Effector memory CD8-positive, alpha-beta T cell (primary cell): Measurements from ENCODE around the gene KRTAP13-2.

Experiments
- ATAC-seq: fragments of 150-1000 bp; cut with Tn5 transposase; replicated peaks from 2 replicates; pipeline ENCODE4 v1.10.0; 2021; ENCODE audit warnings: mild to moderate bottlenecking, moderate library complexity
- DNase-seq, 3 experiments: peaks; one replicate each; pipeline ENCODE4 v3.0.0; 2021
- H3K27ac Mint-ChIP-seq, 2 donors: one replicate each; pipeline ENCODE4 v1.8.0; 2022; ENCODE audit warnings: mild to moderate bottlenecking in 2 of 2, mixed read lengths in 2 of 2, moderate library complexity in 2 of 2
- H3K27me3 Mint-ChIP-seq, 2 donors: one replicate each; pipeline ENCODE4 v1.8.0; 2022; ENCODE audit warnings: mixed read lengths in 2 of 2
- H3K36me3 Mint-ChIP-seq: one replicate; pipeline ENCODE4 v1.8.0; 2022; ENCODE audit warnings: mild to moderate bottlenecking, moderate library complexity, mixed read lengths; ENCODE audit not compliant: insufficient read depth
- H3K4me1 Mint-ChIP-seq, 2 donors: one replicate each; pipeline ENCODE4 v1.8.0; 2022; ENCODE audit warnings: low read depth in 2 of 2, mixed read lengths in 2 of 2
- H3K4me3 Mint-ChIP-seq, 2 donors: one replicate each; pipeline ENCODE4 v1.8.0; 2022; ENCODE audit warnings: mild to moderate bottlenecking in 2 of 2, mixed read lengths in 2 of 2, moderate library complexity in 2 of 2
- H3K9me3 Mint-ChIP-seq, 2 donors: one replicate each; pipeline ENCODE4 v1.8.0; 2022; ENCODE audit warnings: mixed read lengths in 2 of 2
- total RNA-seq, 9 experiments: gene quantifications; one replicate each; lab custom pipeline; 2026; lab: John Stamatoyannopoulos, UW

KRTAP13-2 gene, protein sequence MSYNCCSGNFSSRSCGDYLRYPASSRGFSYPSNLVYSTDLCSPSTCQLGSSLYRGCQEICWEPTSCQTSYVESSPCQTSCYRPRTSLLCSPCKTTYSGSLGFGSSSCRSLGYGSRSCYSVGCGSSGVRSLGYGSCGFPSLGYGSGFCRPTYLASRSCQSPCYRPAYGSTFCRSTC
- total RNA-seq = 0 reads per million in 9 experiments

DNA sequence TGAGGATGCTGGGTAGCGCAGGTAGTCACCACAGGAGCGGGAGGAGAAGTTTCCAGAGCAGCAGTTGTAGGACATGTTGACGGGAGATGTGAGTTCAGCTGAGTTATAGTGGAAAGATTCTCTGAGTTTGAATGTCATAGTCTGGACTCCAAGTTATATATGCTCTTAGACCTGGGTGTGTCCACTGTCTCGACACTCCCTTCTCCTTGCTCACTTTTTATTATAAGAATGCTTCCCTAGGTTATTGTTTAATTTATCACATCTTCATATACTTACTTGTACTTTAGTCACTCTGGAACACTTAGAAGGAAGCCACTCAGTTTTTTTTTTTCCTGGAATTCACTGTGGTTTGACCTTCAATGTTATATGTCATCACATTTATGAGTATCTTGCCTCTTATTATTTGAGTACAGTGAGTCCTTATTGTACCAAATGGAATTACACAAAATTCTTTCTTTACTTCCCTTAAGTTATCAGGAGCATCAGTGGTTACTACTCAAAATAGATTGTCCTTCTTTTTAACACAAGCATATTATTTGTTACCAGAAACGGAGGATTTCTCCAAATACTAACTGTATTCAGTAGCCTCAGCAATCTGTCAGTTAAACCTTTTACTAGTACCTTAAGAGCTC is at the start of gene KRTAP13-2:
KRTAP13-2 (minus strand) TSS at position 133 of the 632 bp plus-strand sequence; CDS start at position 75, 58 bp downstream.
- H3K4me3 Mint-ChIP-seq = no peak within 1 kb of the TSS
- H3K27ac Mint-ChIP-seq = no peak within 1 kb of the TSS
- no peaks in the 10 kb centered on the region for H3K36me3 Mint-ChIP-seq
- H3K4me1 Mint-ChIP-seq = no peaks in the 10 kb centered on the region
- H3K9me3 Mint-ChIP-seq = peaks cover 0 to 11% of the 10 kb centered on the region in 2 donors
- DNase-seq (no peak), ATAC-seq (no peak)
- no peaks in the 10 kb centered on the region for H3K27me3 Mint-ChIP-seq

DNA sequence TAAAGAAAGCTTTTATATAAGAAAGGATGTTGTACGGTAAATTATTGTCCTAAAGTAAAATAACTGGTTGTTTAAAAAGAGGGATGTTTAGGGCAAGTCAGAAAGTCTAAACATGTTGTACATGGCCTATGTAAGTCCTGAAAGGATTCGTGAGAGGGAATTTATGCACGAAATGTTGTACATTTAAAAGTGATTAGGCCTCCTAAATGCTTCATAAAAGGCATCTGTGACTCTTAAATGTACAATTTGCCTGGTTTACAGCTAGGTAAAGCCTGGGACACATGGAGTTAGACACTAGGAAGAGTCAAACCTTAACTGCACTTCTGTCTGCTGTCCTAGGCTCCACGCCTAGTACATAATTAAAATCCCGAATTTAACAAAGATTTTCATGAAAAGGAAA is 43.9 kb upstream of the KRTAP13-2 start:
- H3K27me3 Mint-ChIP-seq = no peaks in the 10 kb centered on the region
- H3K4me1 Mint-ChIP-seq = no peaks in the 10 kb centered on the region
- H3K4me3 Mint-ChIP-seq = no peak overlapping the region
- no peak for ATAC-seq
- peaks cover 0 to 2% of the 10 kb centered on the region in 2 donors for H3K9me3 Mint-ChIP-seq
- no peak for DNase-seq
- no peaks in the 10 kb centered on the region for H3K36me3 Mint-ChIP-seq
- no peak overlapping the region for H3K27ac Mint-ChIP-seq

DNA sequence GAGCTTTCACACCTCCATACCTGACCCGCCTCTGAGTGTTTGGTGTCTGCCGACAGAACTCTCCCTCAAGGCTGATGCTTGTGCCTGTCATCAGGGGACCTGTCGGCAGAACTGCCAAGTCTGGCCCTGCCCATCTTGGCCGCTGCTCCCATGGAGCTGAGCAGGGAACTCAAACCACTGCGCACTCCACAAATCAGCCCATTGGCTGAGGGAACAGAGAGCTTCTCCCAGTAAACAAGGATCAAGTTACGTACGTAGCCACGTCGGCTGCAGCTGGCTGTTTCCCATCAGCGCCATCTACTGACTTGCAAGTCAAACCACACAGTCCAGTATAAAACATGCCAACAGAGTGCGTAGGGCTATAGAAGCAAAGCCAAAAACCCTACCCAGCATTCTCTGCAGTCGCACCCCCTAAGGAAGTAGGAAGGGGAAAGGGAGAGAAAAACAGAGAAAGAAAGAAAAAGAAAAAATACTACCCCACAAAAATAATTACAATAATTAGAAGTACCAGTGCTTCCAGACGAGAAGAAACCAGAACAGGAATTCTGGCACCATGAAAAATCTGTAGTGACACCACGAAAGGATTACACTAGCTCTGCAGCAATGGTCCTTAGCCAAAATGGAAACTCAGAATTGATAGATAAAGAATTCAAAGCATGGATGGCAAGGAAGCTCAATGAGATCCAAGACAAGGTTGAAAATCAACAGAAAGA is 36.9 kb upstream of the KRTAP13-2 start:
- ATAC-seq (no peak), DNase-seq (no peak)
- no peaks in the 10 kb centered on the region for H3K27me3 Mint-ChIP-seq
- no peaks in the 10 kb centered on the region for H3K4me1 Mint-ChIP-seq
- H3K27ac Mint-ChIP-seq = no peak overlapping the region
- no peaks in the 10 kb centered on the region for H3K36me3 Mint-ChIP-seq
- H3K4me3 Mint-ChIP-seq = no peak overlapping the region
- H3K9me3 Mint-ChIP-seq = peaks cover 5 to 14% of the 10 kb centered on the region in 2 donors

DNA sequence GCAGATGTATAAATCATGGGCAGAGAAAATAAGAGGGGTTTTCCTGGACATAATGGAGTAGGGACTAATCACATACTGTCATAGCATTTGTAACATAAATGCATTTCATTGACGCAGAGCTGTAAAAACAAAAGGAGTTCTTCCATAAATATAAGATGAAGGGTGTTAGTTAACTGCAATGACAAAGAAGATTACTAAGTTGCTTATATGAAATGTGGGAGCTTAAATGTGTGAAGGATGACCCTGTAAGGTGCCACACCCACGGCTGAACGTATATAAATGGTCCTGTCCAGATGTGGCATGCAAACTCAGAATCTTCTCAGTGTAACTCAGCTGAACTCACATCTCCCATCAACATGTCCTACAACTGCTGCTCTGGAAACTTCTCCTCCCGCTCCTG is 23.7 kb upstream of the KRTAP13-2 start, which contains the start of gene KRTAP13-1:
KRTAP13-1 (plus strand) TSS at position 301 of the 400 bp plus-strand sequence; CDS start at position 357, 56 bp downstream.
- ATAC-seq (no peak), DNase-seq (no peak)
- Mint-ChIP-seq H3K9me3 (peaks cover 2 to 7% of the 10 kb centered on the region in 2 donors), H3K4me1 (no peaks in the 10 kb centered on the region), H3K36me3 (no peaks in the 10 kb centered on the region), H3K27ac (no peak within 1 kb of the TSS), H3K27me3 (no peaks in the 10 kb centered on the region), H3K4me3 (no peak within 1 kb of the TSS)

DNA sequence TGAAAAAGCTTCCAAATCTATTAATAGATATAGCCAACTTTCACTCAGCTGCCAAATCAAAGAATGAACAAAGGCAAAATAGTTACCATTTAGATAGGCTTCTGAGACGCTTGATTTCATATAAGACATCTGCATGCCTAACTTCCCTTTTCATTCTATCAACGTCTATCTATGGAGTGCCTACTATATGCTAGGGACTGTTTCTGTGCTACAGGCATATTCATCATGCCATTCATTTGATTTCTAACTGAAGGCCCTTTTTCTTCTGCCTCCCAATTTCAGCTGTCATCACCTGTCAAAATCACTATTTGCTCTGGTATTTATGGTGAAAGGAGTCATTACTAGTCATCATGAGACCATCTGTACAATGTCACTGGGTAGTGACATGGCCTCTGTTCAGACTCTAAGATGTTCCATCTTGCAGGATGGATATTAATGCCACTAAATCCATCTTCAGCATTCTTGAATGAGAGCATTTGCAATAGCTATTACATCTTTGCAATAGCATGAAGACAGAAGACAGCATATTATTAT is 19.5 kb upstream of the KRTAP13-2 start:
- Mint-ChIP-seq H3K4me3 (no peak overlapping the region), H3K27ac (no peak overlapping the region), H3K9me3 (peaks cover 10 to 11% of the 10 kb centered on the region in 2 donors), H3K36me3 (no peaks in the 10 kb centered on the region), H3K4me1 (no peaks in the 10 kb centered on the region), H3K27me3 (no peaks in the 10 kb centered on the region)
- DNase-seq = no peak
- ATAC-seq = no peak

DNA sequence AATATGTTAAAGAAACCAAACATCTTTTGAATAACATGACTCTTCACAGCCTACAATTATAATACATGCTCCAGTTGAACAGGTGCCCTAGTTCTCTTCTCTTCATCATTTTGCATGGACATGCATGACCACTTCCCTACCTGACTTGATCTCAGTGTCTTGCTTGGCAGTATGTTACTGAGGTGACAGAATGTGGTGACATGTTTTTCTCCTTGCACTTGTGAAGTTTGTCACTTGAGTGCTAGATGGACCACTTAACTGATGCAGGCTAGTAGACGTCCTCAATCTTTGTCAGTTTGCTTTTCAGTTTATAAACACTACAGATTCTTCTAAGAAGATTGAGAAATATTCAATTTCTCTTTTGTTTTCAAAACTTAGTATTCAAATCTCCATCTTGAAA is 10.1 kb upstream of the KRTAP13-2 start:
- Mint-ChIP-seq H3K27me3 (no peaks in the 10 kb centered on the region), H3K27ac (no peak overlapping the region), H3K4me3 (no peak overlapping the region), H3K36me3 (no peaks in the 10 kb centered on the region), H3K9me3 (peaks cover 7 to 8% of the 10 kb centered on the region in 2 donors), H3K4me1 (no peaks in the 10 kb centered on the region)
- no peak for ATAC-seq
- no peak for DNase-seq

DNA sequence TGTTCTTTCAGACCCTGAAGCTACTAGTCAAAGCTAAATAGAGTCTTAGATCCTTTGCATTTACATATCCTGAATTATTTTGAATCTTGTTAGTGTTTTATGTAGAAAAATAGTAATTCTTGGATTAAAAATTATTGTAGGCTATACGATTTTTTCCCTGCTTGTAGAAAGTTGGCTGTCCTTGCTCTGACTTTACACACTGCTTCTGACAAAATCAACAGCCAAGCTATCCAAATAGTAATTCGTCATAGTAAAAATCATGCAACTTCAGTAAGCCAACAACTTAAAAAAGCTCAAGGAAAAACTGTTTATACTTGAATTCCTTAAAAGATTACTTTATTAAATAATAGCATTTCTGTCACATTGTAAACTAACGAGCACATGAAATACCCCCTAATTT is 16.2 kb downstream of the KRTAP13-2 start:
- no peaks in the 10 kb centered on the region for H3K27me3 Mint-ChIP-seq
- H3K36me3 Mint-ChIP-seq = no peaks in the 10 kb centered on the region
- H3K4me1 Mint-ChIP-seq = no peaks in the 10 kb centered on the region
- ATAC-seq (no peak), DNase-seq (no peak)
- H3K9me3 Mint-ChIP-seq = peaks cover 0 to 5% of the 10 kb centered on the region in 2 donors
- no peak overlapping the region for H3K27ac Mint-ChIP-seq
- H3K4me3 Mint-ChIP-seq = no peak overlapping the region

DNA sequence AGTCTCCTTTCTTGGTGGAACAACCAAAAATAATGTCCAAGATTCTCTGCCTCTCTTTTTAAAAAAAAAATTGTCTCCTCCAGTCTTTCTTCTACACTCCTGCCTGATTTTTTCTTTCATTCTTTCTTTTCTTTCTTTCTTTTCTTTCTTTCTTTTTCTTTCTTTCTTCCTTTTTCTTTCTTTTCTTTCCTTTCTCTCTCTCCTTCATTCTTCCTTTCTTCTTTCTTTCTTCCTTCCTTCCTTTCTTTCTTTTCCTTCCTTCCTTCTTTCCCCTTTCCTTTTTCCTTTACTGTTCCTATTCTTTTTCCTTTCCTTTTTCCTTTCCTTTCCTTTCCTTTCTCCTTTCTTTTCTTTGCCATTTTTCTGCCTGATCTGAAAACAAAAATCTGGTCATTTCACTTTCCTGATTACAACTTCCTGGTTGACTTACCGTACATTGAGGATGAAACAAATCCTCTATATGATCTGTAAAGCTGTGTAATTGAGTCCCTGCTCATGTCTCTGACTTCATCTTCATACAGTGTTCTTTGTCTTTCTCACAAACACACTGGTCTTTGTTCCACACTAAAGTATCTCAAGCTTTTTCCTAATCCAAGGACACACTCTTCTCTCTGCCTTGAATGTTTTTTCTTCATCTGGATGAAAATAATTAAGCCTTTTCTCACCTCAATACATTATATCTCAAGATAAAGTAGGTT is 17.6 kb downstream of the KRTAP13-2 start:
- H3K4me1 Mint-ChIP-seq = no peaks in the 10 kb centered on the region
- DNase-seq (no peak), ATAC-seq (no peak)
- H3K4me3 Mint-ChIP-seq = no peak overlapping the region
- H3K9me3 Mint-ChIP-seq = peaks cover 0 to 5% of the 10 kb centered on the region in 2 donors
- H3K27me3 Mint-ChIP-seq = no peaks in the 10 kb centered on the region
- no peak overlapping the region for H3K27ac Mint-ChIP-seq
- H3K36me3 Mint-ChIP-seq = no peaks in the 10 kb centered on the region

DNA sequence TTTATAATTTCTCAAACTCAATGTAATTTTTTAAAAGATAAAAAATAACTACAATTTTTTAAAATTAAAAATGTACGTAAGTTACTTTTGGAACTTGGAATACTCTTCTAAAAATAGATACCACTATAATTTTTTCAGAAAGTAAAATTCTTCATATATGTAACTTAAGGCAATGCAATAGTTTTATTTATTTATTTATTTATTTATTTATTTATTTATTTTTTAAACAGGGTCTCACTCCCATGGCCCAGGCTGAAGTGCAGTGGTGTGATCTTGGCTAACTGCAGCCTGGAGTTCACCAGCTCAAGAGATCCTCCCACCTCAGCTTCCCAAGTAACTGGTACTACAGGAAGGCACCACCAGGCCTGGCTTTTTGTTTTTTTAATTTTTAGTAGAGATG is 20.5 kb downstream of the KRTAP13-2 start:
- no peak overlapping the region for H3K27ac Mint-ChIP-seq
- H3K27me3 Mint-ChIP-seq = no peaks in the 10 kb centered on the region
- peaks cover 0 to 4% of the 10 kb centered on the region in 2 donors for H3K9me3 Mint-ChIP-seq
- H3K36me3 Mint-ChIP-seq = peaks cover 3% of the 10 kb centered on the region
- H3K4me3 Mint-ChIP-seq = no peak overlapping the region
- ATAC-seq = no peak
- H3K4me1 Mint-ChIP-seq = no peaks in the 10 kb centered on the region
- no peak for DNase-seq

DNA sequence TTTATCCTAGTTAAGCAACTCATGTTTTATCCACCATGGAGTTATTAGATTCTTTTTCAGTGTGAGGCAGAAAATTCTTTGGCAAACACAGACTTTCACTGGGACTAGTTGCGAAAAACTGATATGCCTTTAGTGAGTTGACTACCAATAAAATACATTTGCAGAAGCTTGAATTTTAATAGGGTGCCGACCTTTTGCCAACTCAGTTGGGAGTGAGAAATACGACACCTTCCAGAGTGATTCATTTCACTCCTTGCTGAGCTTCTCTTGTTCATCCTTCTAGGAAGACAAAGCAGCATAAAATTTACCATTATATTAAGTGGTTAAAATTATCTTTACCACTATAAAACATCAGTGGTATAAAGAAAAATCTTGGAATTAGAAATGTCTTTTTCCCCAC is 22.5 kb downstream of the KRTAP13-2 start:
- no peak overlapping the region for H3K27ac Mint-ChIP-seq
- DNase-seq (no peak), ATAC-seq (no peak)
- H3K4me1 Mint-ChIP-seq = no peaks in the 10 kb centered on the region
- H3K9me3 Mint-ChIP-seq = peaks cover 0 to 3% of the 10 kb centered on the region in 2 donors
- H3K4me3 Mint-ChIP-seq = no peak overlapping the region
- peaks cover 3% of the 10 kb centered on the region for H3K36me3 Mint-ChIP-seq
- H3K27me3 Mint-ChIP-seq = no peaks in the 10 kb centered on the region

DNA sequence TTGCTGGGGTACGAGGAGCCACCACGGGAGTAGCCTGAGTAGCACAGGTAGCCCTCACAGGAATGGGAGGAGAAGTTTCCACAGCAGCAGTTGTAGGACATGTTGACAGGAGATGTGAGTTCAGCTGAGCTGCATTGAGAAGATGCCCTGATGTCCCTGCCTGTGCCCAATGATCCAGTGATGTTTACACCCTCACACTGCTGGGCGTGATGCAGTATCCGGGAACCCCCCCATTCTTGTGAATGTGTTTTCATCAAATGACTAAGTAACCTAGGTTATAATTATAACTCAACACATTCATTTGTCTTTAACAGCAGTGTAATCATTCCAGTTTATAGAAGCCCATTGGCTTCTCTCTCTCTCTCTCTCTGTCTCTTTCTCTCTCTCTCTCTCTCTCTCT is 23.6 kb downstream of the KRTAP13-2 start, which contains the start of gene KRTAP23-1:
KRTAP23-1 (minus strand) TSS at position 101 of the 400 bp plus-strand sequence; CDS start at position 101, 0 bp downstream.
- Mint-ChIP-seq H3K27ac (no peak within 1 kb of the TSS), H3K27me3 (no peaks in the 10 kb centered on the region), H3K9me3 (peaks cover 0 to 2% of the 10 kb centered on the region in 2 donors), H3K4me1 (no peaks in the 10 kb centered on the region), H3K36me3 (peaks cover 3% of the 10 kb centered on the region), H3K4me3 (no peak within 1 kb of the TSS)
- ATAC-seq (no peak), DNase-seq (no peak)

DNA sequence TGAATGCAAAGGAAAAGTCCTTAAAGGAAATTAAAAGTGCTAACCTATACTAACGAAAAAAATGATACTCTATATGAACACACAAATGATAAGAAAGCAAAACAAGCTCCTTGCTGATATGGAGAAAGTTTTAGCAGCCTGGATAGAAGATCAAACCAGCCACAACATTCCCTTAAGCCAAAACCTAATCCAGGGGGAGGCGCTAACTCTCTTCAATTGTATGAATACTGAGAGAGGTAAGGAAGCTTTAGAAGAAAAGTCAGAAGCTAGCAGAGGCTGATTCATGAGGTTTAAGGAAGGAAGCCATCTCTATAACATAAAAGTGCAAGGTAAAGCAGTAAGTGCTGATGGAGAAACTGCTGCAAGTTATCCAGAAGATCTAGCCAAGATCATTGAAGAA is 27.1 kb downstream of the KRTAP13-2 start:
- H3K27ac Mint-ChIP-seq = no peak overlapping the region
- no peaks in the 10 kb centered on the region for H3K27me3 Mint-ChIP-seq
- DNase-seq (no peak), ATAC-seq (no peak)
- H3K9me3 Mint-ChIP-seq = peaks cover 0 to 2% of the 10 kb centered on the region in 2 donors
- peaks cover 3% of the 10 kb centered on the region for H3K36me3 Mint-ChIP-seq
- no peaks in the 10 kb centered on the region for H3K4me1 Mint-ChIP-seq
- H3K4me3 Mint-ChIP-seq = no peak overlapping the region
